GM12878 (cell line): ENCODE measurements around the gene KCNIP2. TPM values are rescaled to one million over a fixed set of nuclear protein-coding genes. Genes with fewer than 3 reads are reported as not detected.

ENCODE experiments used
- ATAC-seq: fragments of 200-7000 bp; cut with Tn5 transposase; 3 replicates; pipeline ENCODE4 v1.9.1; 2020; ENCODE audit warnings: mild to moderate bottlenecking, moderate library complexity
- BruUV-seq: library from RNA; stranded (reverse); fragments of 400-500 nt; replicated peaks from 2 replicates; lab custom pipeline; 2021; lab: Mats Ljungman, UMichigan
- CTCF ChIA-PET: fragments of 300-600 bp; sonication (Branson Sonifier 250); formaldehyde crosslinking; extraction: SDS; loops from one replicate; lab custom pipeline; 2021; ENCODE audit warnings: inconsistent platforms; lab: Yijun Ruan, JAX
- POLR2A ChIA-PET: fragments of 350-600 bp; formaldehyde crosslinking; extraction: SDS; loops from one replicate; lab custom pipeline; 2021; ENCODE audit warnings: inconsistent platforms; lab: Charles Lee
- RAD21 ChIA-PET: fragments of 300-600 bp; sonication (Branson Sonifier 250); formaldehyde crosslinking; loops from one replicate; lab custom pipeline; 2023; ENCODE audit warnings: antibody characterized with exemption; ENCODE audit not compliant: unreplicated experiment; lab: Charles Lee
- SMC1A ChIA-PET: fragments of 300-600 bp; sonication (Branson Sonifier 250); formaldehyde crosslinking; loops from one replicate; lab custom pipeline; 2023; ENCODE audit not compliant: unreplicated experiment, uncharacterized antibody; lab: Charles Lee
- DNase-seq: peaks from one replicate; pipeline ENCODE4 v3.0.0-alpha.2; 2011; ENCODE audit warnings: low read depth, low spot score
- FAIRE-seq: peaks from 3 replicates; lab custom pipeline; 2011; peaks lifted over from hg19 to GRCh38; lab: Jason Lieb, UNC
- H2AFZ ChIP-seq: 2 replicates; pipeline ENCODE4 v1.6.0; 2011; ENCODE audit warnings: low read depth, low read length, control low read depth; ENCODE audit not compliant: control insufficient read depth
- H3K27ac ChIP-seq: 2 replicates; pipeline ENCODE4 v1.5.1; 2011; ENCODE audit warnings: control low read depth; ENCODE audit not compliant: control insufficient read depth, insufficient read depth
- H3K27me3 ChIP-seq, 2 experiments: replicated peaks in 1 of 2; 2 replicates each; pipeline versions ENCODE4 v1.6.0 to v1.6.1; 2011; ENCODE audit warnings: low read length in 1 of 2; ENCODE audit not compliant: control insufficient read depth in 2 of 2, insufficient read depth in 2 of 2
- H3K36me3 ChIP-seq, 2 experiments: 2 replicates each; pipeline ENCODE4 v1.5.1; 2011; ENCODE audit warnings: low read length in 1 of 2; ENCODE audit not compliant: control insufficient read depth in 2 of 2, insufficient read depth in 2 of 2
- H3K4me1 ChIP-seq: 2 replicates; pipeline ENCODE4 v1.6.1; 2011; ENCODE audit warnings: mild to moderate bottlenecking, low read length, moderate library complexity, mixed read lengths; ENCODE audit not compliant: control insufficient read depth, insufficient read depth
- H3K4me2 ChIP-seq: 2 replicates; pipeline ENCODE4 v1.6.0; 2011; ENCODE audit warnings: control low read depth; ENCODE audit not compliant: control insufficient read depth, insufficient read depth
- H3K4me3 ChIP-seq: fragments of 200-600 bp; sonication (generic); 2 replicates; pipeline ENCODE4 v1.5.1; 2016
- H3K79me2 ChIP-seq: 2 replicates; pipeline ENCODE4 v1.6.0; 2011; ENCODE audit warnings: low read length; ENCODE audit not compliant: control insufficient read depth, insufficient read depth
- H3K9ac ChIP-seq: 2 replicates; pipeline ENCODE4 v1.8.0; 2011; ENCODE audit warnings: low read length, control low read depth, mixed read lengths; ENCODE audit not compliant: control insufficient read depth, insufficient read depth
- H3K9me3 ChIP-seq: replicated peaks from 3 replicates; pipeline ENCODE4 v1.5.1; 2011; ENCODE audit warnings: mild to moderate bottlenecking, low read length; ENCODE audit not compliant: control insufficient read depth, insufficient read depth
- H4K20me1 ChIP-seq: 2 replicates; pipeline ENCODE4 v1.6.0; 2011; ENCODE audit not compliant: control insufficient read depth, insufficient read depth
- BCL11A ChIP-seq: IDR thresholded peaks from 2 replicates; pipeline ENCODE4 v1.6.1; 2011; ENCODE audit warnings: low read depth, low read length
- JUND ChIP-seq: IDR thresholded peaks from 2 replicates; pipeline ENCODE4 v1.6.1; 2012; ENCODE audit warnings: low read depth, mild to moderate bottlenecking, low read length, improper control_type of control experiment, moderate library complexity
- MAX ChIP-seq: IDR thresholded peaks from 2 replicates; pipeline ENCODE4 v1.6.1; 2012; ENCODE audit warnings: low read depth, low read length, improper control_type of control experiment
- PAX8 ChIP-seq: fragments of 450-650 bp; IDR thresholded peaks from 2 replicates; pipeline ENCODE4 v1.6.1; 2017; ENCODE audit warnings: mild to moderate bottlenecking, moderate library complexity
- PML ChIP-seq: IDR thresholded peaks from 2 replicates; pipeline ENCODE4 v1.6.1; 2012; ENCODE audit warnings: low read length, inconsistent platforms
- SMARCA5 ChIP-seq: fragments of 450-650 bp; IDR thresholded peaks from 2 replicates; pipeline ENCODE4 v1.6.1; 2017; ENCODE audit warnings: mild to moderate bottlenecking
- SUPT20H ChIP-seq: IDR thresholded peaks from 2 replicates; pipeline ENCODE4 v1.6.1; 2011; ENCODE audit warnings: low read depth, mild to moderate bottlenecking, low read length, moderate library complexity, borderline replicate concordance; ENCODE audit not compliant: control insufficient read depth
- TAF1 ChIP-seq: IDR thresholded peaks from 2 replicates; pipeline ENCODE4 v1.6.1; 2011; ENCODE audit warnings: mild to moderate bottlenecking, low read depth, low read length, borderline replicate concordance
- ZNF24 ChIP-seq: fragments of 450-650 bp; IDR thresholded peaks from 2 replicates; pipeline ENCODE4 v1.6.1; 2017; ENCODE audit warnings: antibody characterized with exemption, mild to moderate bottlenecking
- WGBS: methylation state at CpG from one replicate; pipeline ENCODE4 v1.1.6; 2016; ENCODE audit warnings: low lambda C conversion rate; ENCODE audit not compliant: insufficient replicate concordance, insufficient coverage; ENCODE audit errors: missing lambda C conversion rate; 5-methylcytosine and 5-hydroxymethylcytosine counted together
- in situ Hi-C: fragments of 300-500 bp; cut with MboI; formaldehyde crosslinking; loops from 9 replicates; pipeline ENCODE4 v1.14.3; 2018; ENCODE audit warnings: mixed read lengths
- intact Hi-C: fragments of 100-400 bp; cut with micrococcal nuclease; formaldehyde crosslinking; loops from one replicate; pipeline ENCODE4 v1.14.2; 2022; ENCODE audit not compliant: unreplicated experiment
- polyA plus RNA-seq, 11 experiments: library from polyadenylated mRNA; depleted of rRNA in 4 of 11; unstranded in 6 of 11; stranded (reverse) in 5 of 11; fragments of >200 nt; fragmentation: Nextera tagmentation in 4 of 11; fragmentation: Illumina TruSeq in 1 of 11; extraction: Ambion mirVana in 4 of 11; extraction: Trizol in 1 of 11; gene quantifications; 1 replicate in 1 of 11; 2 replicates in 10 of 11; pipeline versions ENCODE4 v1.2.1 to v1.2.3, GENCODE V29; 2011 to 2016; ENCODE audit warnings: inconsistent platforms in 2 of 11, missing spikeins in 2 of 11, low read depth in 1 of 11
- total RNA-seq, 4 experiments: library from RNA; depleted of rRNA in 3 of 4; stranded (reverse); fragments of >200 nt in 3 of 4; fragmentation: Illumina TruSeq in 1 of 4; extraction: Trizol in 1 of 4; gene quantifications; 2 replicates each; pipeline versions ENCODE4 v1.2.1 to v1.2.3, GENCODE V29; 2013 to 2021

The KCNIP2 gene
- total and polyA plus RNA-seq, 10 of the 15 experiments (the other 5 are each of a cell fraction or from before 2014, with no cell fraction given), result 0.46 to 4.3 (median 1.7) TPM

GRCh38 chr10:101827919-101828600 is 15.5 kb downstream of the KCNIP2 start:
- no peaks in the 10 kb centered on the region for H3K79me2 ChIP-seq
- TF ChIP-seq PAX8 (no peak), MAX (no peak), BCL11A (no peak), PML (no peak), ZNF24 (no peak), TAF1 (no peak), JUND (no peak), SUPT20H (no peak), SMARCA5 (no peak)
- no TSS peak for BruUV-seq
- no peaks in the 10 kb centered on the region for H4K20me1 ChIP-seq
- H3K9me3 ChIP-seq, result no peaks in the 10 kb centered on the region
- H3K4me2 ChIP-seq, result no peak overlapping the region
- H3K4me3 ChIP-seq, result no peak overlapping the region
- H3K9ac ChIP-seq, result no peak overlapping the region
- DNase-seq (no peak), ATAC-seq (no peak), FAIRE-seq (no peak)
- WGBS, result 88% methylated on average over 10 of the region's 10 CpGs
- in situ Hi-C loops (no loop called here), intact Hi-C loops (no loop called here)
- H3K4me1 ChIP-seq, result peaks cover 19% of the 10 kb centered on the region
- no peak overlapping the region for H2AFZ ChIP-seq
- H3K27me3 ChIP-seq, result no peaks in the 10 kb centered on the region
- H3K27ac ChIP-seq, result no peak overlapping the region
- peaks cover 0 to 4% of the 10 kb centered on the region in 2 experiments; a peak in 1 of 4 replicates for H3K36me3 ChIP-seq
- CTCF ChIA-PET, result interaction anchor here (0.6 kb wide), 1 partner anchor 51 kb away, joined by 3 read pairs; no protein-coding TSS in a partner anchor
- SMC1A ChIA-PET, result interaction anchor here (0.6 to 2.2 kb wide), 3 partner anchors 10 to 225 kb away, joined by 3 to 13 read pairs (median 5); partner anchors contain the start of gene OGA
- POLR2A ChIA-PET, result interaction anchor here (1.2 to 4.5 kb wide), 2 partner anchors 9 to 225 kb away, joined by 3 to 33 read pairs; partner anchors contain the start of gene OGA
- RAD21 ChIA-PET, result no interaction called here
